Endometrial microvascular endothelial cells (primary cell): Measurements from ENCODE around the gene PHETA2. TPM values are rescaled to one million over a fixed set of nuclear protein-coding genes. Genes with fewer than 3 reads are reported as not detected.
"Not testable (repeated sequence)": the region's sequence is repeated elsewhere in the genome, so short reads cannot be mapped to it uniquely, and the experiment has no call there.

Source experiments
- in situ Hi-C: cut with HindIII; loops from 2 replicates; pipeline ENCODE4 v1.10.0; 2017; ENCODE audit warnings: low sequenced_read_pairs, low pct_unique_long_range_greater_than_20kb; ENCODE audit errors: inconsistent ontology term
- total RNA-seq: library from RNA; depleted of rRNA; stranded (reverse); fragments of >200 nt; gene quantifications from one replicate; pipeline ENCODE4 v1.2.3, GENCODE V29; 2015; ENCODE audit errors: inconsistent ontology term

The PHETA2 gene
- total RNA-seq, 1 donor from 2014 or later, result 26.9 TPM

GRCh38 chr22:42086051-42086450 is 12.0 kb downstream of the PHETA2 start:
- in situ Hi-C loops, result no loop called here

DNA sequence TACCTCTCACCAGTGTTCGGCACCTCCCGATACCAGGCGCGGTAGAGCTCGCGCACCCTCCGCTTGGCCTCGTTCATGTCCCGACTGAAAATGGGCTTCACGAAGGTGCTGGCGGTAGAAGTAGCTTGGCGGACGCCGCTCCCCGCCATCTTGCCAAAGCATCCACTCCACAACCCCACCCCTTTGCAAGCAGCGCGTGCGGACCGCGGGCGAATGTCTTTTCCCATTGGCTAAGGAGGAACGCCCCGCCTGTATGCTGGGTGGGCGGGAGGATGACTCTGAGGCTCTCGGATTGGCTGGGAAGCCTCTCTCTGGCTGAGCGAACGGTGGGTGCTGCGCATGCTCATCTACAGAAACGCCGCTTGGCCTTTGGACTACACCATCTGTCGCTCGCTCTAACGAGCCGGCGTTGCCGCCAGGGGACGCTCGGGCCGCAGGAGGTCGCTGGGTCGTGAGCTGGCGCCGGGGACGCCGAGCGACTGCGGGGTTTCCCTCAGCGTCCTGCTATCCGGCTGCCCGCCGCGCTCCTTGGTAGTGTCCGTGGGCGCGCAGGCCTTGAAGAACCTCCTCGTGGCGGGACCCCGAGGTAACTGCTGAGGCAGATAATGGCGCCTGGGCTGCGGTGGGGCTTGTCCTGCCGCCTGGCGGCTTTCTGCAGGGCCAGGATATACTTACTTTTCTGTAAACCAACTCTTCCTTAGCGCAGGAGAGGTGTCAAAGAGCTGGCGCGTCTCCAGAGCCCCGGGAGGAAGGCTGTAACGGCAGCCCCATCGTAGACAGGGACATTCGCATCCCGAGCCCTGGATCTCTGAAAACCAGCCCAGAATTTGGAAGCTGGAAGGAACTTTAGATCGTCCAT is 16.8 kb downstream of the PHETA2 start, which contains the start of gene NDUFA6:
Gene NDUFA6, minus strand, starts transcription at position 177 of the 859 bp plus-strand sequence. Its CDS starts 28 bp downstream, at position 149.
- in situ Hi-C loops, result no loop called here

- in situ Hi-C loops, result no loop called here
Observed at GRCh38 chr22:42091455-42091782, 17.4 kb downstream of the PHETA2 start.

- in situ Hi-C loops, result no loop called here
Observed at GRCh38 chr22:42101199-42101598, 27.2 kb downstream of the PHETA2 start.

- in situ Hi-C loops, result not testable (repeated sequence)
Observed at GRCh38 chr22:42104332-42104860, 30.3 kb downstream of the PHETA2 start.

DNA sequence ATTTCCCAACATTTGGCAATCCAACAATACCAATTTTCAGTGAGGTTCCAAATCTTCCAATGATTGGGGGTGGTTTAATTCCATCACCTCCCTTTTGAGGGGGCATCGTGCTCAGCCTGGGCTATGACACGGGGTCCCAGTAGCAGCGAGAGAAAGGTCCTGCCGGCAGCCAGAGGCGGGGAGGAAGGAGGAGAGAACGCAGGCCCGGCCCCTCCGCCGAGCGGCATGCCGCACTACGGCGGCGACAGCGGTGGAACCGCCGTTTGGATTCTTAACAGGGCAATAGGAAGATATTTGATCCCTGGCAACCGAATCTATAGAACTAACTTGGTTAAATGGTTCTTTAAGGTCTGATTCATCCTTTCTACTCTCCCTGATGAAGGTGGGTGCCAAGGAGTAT is 34.8 kb downstream of the PHETA2 start:
- in situ Hi-C loops, result no loop called here

- in situ Hi-C loops, result no loop called here
Observed at GRCh38 chr22:42111798-42112197, 37.8 kb downstream of the PHETA2 start.

DNA sequence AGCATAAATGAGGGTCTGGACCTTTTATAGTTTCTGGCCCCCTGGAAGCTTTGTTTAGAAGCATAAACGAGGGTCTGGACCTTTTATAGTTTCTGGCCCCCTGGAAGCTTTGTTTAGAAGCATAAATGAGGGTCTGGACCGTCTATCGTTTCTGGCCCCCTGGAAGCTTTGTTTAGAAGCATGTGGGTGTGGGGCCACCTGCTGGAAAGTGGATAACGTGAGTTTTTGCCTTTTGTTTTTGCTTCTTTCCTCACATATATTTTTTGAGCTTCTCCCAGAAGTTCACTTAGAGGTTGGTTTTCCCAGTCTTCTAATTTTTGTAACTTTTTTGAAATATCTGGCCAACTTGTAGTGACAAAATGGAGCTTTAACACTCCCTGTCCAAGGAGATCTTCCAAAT is 38.7 kb downstream of the PHETA2 start:
- in situ Hi-C loops, result not testable (repeated sequence)

- in situ Hi-C loops, result no loop called here
Observed at GRCh38 chr22:42114721-42115120, 40.7 kb downstream of the PHETA2 start.

DNA sequence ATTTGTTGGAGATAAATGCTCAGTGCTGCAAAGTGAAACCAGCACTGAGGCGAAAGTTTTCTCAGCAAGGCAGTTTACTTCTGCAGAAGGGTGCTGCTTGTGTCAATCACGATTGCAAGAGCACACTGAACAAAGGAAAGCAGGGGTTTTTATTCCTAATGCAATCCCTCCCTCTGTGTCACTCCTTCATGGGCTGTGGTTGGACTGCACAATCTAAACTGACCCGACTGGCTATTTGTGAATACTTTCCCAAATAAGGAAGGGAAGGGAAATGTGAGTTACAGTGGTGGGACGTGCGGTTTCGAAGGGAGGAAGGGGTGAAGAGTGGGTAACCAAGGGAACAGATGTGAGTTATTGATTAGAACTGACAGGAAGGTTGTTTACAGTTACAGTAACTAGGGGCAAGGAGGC is 41.4 kb downstream of the PHETA2 start:
- in situ Hi-C loops, result not testable (repeated sequence)

GRCh38 chr22:42116848-42117424 is 42.9 kb downstream of the PHETA2 start:
- in situ Hi-C loops, result no loop called here

DNA sequence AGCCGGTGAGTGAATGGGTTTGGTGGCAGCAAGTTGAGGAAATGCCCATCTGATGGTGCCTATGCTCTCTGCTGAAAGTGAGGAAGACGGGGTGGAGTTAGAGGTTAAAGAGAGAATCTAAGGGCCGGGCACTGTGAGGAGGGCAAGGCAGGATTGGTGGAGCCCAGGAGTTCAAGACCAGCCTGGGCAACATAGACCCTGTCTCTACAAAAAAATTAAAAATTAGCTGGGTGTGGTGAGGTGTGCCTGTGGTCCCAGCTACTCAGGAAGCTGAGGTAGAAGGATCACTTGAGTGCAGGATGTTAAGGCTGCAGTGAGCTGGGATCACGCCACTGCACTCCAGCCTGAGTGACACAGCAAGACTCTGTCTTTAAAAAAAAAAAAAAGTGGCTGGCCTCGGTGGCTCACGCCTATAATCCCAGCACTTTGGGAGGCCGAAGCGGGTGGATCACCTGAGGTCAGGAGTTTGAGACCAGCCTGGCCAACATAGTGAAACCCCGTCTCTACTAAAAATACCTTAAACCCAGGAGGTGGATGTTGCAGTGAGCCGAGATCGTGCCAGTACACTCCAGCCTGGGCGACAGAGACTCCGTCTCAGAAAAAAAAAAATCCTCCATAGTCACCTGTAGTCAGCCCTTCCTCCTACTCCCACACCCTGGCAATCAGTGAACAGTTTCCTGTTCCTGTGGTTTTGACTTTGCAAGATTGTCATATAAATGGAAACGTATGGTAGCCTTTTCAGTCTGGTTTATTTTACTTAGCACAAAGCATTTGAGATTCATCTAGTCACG is 46.4 kb downstream of the PHETA2 start:
- in situ Hi-C loops, result not testable (repeated sequence)

DNA sequence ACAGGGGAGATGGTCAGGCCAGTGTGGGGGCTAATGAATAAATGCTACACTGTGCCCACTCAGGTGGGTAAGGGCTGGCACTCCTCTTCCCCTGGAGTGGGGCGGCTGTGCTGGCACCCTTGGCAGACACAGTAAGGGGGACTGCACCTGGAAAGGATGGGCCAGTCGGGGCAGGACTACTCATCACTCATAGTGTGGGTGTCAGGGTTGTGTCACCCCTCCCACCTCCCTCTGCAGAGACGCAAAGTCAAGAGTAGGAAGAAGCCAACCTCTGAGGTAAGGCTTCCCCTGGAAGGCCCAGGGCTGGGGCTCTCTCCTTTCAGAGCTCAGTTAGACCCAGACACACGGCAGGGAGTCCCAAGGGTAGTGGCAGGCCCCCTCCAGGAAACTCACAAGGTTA is 49.5 kb downstream of the PHETA2 start:
- in situ Hi-C loops, result not testable (repeated sequence)

GRCh38 chr22:42127606-42128005 is 53.6 kb downstream of the PHETA2 start:
- in situ Hi-C loops, result no loop called here

DNA sequence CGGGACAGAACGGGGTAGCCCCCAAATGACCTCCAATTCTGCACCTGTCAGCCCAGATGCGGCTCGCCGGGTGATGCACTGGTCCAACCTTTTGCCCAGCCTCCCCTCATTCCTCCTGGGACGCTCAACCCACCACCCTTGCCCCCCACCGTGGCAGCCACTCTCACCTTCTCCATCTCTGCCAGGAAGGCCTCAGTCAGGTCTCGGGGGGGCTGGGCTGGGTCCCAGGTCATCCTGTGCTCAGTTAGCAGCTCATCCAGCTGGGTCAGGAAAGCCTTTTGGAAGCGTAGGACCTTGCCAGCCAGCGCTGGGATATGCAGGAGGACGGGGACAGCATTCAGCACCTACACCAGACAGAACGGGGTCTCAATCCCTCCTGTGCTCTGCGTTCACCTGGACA is 54.0 kb downstream of the PHETA2 start:
- in situ Hi-C loops, result not testable (repeated sequence)

Other genes with a start within 250 kb of the PHETA2 start
- 31.7 TPM for gene SREBF2, start 241.1 kb upstream of the PHETA2 start, total RNA-seq
- gene SHISA8, start 159.2 kb upstream of the PHETA2 start, total RNA-seq, result not detected
- gene TNFRSF13C, start 147.4 kb upstream of the PHETA2 start, total RNA-seq, result not detected
- gene CENPM, start 127.1 kb upstream of the PHETA2 start, total RNA-seq, result 42.8 TPM
- gene SEPTIN3, start 104.8 kb upstream of the PHETA2 start, total RNA-seq, result not detected
- gene WBP2NL, start 75.5 kb upstream of the PHETA2 start, total RNA-seq, result not detected
- gene NAGA, start 3.4 kb upstream of the PHETA2 start, total RNA-seq, result 79.9 TPM
- 0.56 TPM for gene SMDT1, start 5.5 kb downstream of the PHETA2 start, total RNA-seq
- 102 TPM for gene NDUFA6, start 16.5 kb downstream of the PHETA2 start, total RNA-seq
- gene CYP2D6, start 56.6 kb downstream of the PHETA2 start, total RNA-seq, result not detected
- 19.4 TPM for gene TCF20, start 196.4 kb downstream of the PHETA2 start, total RNA-seq